H1 (cell line): ENCODE results near the gene AIM2. TPM values are rescaled to one million over a fixed set of nuclear protein-coding genes. Genes with fewer than 3 reads are reported as not detected.

Source experiments
- CTCF ChIA-PET: fragments of 300-600 bp; sonication (Branson Sonifier 250); formaldehyde crosslinking; loops from one replicate; lab custom pipeline; 2021; ENCODE audit not compliant: partially characterized antibody; lab: Charles Lee
- POLR2A ChIA-PET: fragments of 300-600 bp; sonication (Branson Sonifier 250); formaldehyde crosslinking; loops from one replicate; lab custom pipeline; 2021; ENCODE audit warnings: inconsistent platforms; ENCODE audit not compliant: partially characterized antibody; lab: Charles Lee
- DNase-seq, 2 experiments: peaks; one replicate each; pipeline versions ENCODE4 v3.0.0 to v3.0.0-alpha.2; 2010 to 2022; ENCODE audit warnings: low spot score in 2 of 2, low read depth in 1 of 2, mixed read lengths in 1 of 2
- FAIRE-seq: peaks from 2 replicates; lab custom pipeline; 2011; peaks lifted over from hg19 to GRCh38; lab: Jason Lieb, UNC
- H2AFZ ChIP-seq: 2 replicates; pipeline ENCODE4 v1.8.1; 2012; ENCODE audit warnings: low read length, inconsistent platforms
- H2AK5ac ChIP-seq: 2 replicates; pipeline ENCODE4 v1.6.1; 2013; ENCODE audit warnings: low read depth, low read length
- H2BK120ac ChIP-seq: replicated peaks from 2 replicates; pipeline ENCODE3; 2013; ENCODE audit warnings: low read depth, low read length, inconsistent platforms
- H2BK12ac ChIP-seq: 2 replicates; pipeline ENCODE4 v1.6.1; 2013; ENCODE audit warnings: low read depth, low read length
- H2BK15ac ChIP-seq: 2 replicates; pipeline ENCODE4 v1.6.1; 2013; ENCODE audit warnings: low read length
- H2BK20ac ChIP-seq: 2 replicates; pipeline ENCODE4 v1.6.1; 2013; ENCODE audit warnings: low read length
- H2BK5ac ChIP-seq: 2 replicates; pipeline ENCODE4 v1.6.1; 2013; ENCODE audit warnings: low read depth, low read length
- H3K14ac ChIP-seq: 2 replicates; pipeline ENCODE4 v1.6.1; 2013; ENCODE audit warnings: inconsistent platforms; ENCODE audit not compliant: insufficient read length
- H3K18ac ChIP-seq: 2 replicates; pipeline ENCODE4 v1.6.1; 2013; ENCODE audit warnings: low read length; ENCODE audit errors: extremely low read depth
- H3K23ac ChIP-seq: 2 replicates; pipeline ENCODE4 v1.6.1; 2013; ENCODE audit warnings: inconsistent platforms; ENCODE audit not compliant: insufficient read length
- H3K23me2 ChIP-seq: 2 replicates; pipeline ENCODE4 v1.6.1; 2013; ENCODE audit warnings: low read depth, low read length
- H3K27ac ChIP-seq: 2 replicates; pipeline ENCODE4 v1.6.1; 2011; ENCODE audit warnings: low read depth, low read length, inconsistent platforms
- H3K27me3 ChIP-seq, 4 experiments: replicated peaks in 1 of 4; 1 replicate in 1 of 4; 2 replicates in 3 of 4; pipeline versions ENCODE4 v1.6.1 to v1.8.1; 2011 to 2013; ENCODE audit warnings: low read length in 3 of 4, mild to moderate bottlenecking in 3 of 4, inconsistent platforms in 2 of 4, mixed read lengths in 2 of 4, moderate library complexity in 1 of 4; ENCODE audit not compliant: control insufficient read depth in 3 of 4, insufficient read depth in 3 of 4; ENCODE audit errors: extremely low read depth in 1 of 4
- H3K36me3 ChIP-seq, 4 experiments: 2 replicates each; pipeline versions ENCODE4 v1.6.1 to v1.8.1; 2011 to 2013; ENCODE audit warnings: mild to moderate bottlenecking in 4 of 4, low read length in 3 of 4, moderate library complexity in 2 of 4, control low read depth in 1 of 4, inconsistent platforms in 1 of 4; ENCODE audit not compliant: insufficient read depth in 4 of 4, control insufficient read depth in 2 of 4
- H3K4ac ChIP-seq: replicated peaks from 2 replicates; pipeline ENCODE3; 2013; ENCODE audit warnings: low read length, low read depth, mixed read lengths, inconsistent platforms; ENCODE audit not compliant: insufficient read length
- H3K4me1 ChIP-seq, 4 experiments: replicated peaks in 1 of 4; 1 replicate in 1 of 4; 2 replicates in 3 of 4; pipeline versions ENCODE4 v1.6.1 to v1.8.1; 2011 to 2013; ENCODE audit warnings: low read length in 3 of 4, inconsistent platforms in 2 of 4, mixed read lengths in 1 of 4; ENCODE audit not compliant: insufficient read depth in 4 of 4, control insufficient read depth in 3 of 4
- H3K4me2 ChIP-seq, 2 experiments: 2 replicates each; pipeline versions ENCODE4 v1.6.1 to v1.8.1; 2011 to 2013; ENCODE audit warnings: low read depth in 2 of 2, low read length in 2 of 2, control low read depth in 1 of 2, inconsistent platforms in 1 of 2, mild to moderate bottlenecking in 1 of 2; ENCODE audit not compliant: insufficient read depth in 1 of 2
- H3K4me3 ChIP-seq, 4 experiments: fragments of 200-600, 300-600 bp in 1 of 4; sonication (generic), shearing (Covaris generic), sonication (Bioruptor Twin) in 1 of 4; 2 replicates each; pipeline versions ENCODE4 v1.5.1 to v1.8.1; 2011 to 2016; ENCODE audit warnings: low read length in 4 of 4, low read depth in 3 of 4, control low read depth in 2 of 4, inconsistent platforms in 2 of 4, mild to moderate bottlenecking in 2 of 4, mixed read lengths in 1 of 4, moderate library complexity in 1 of 4; ENCODE audit not compliant: insufficient read depth in 2 of 4; ENCODE audit errors: extremely low read depth in 1 of 4
- H3K56ac ChIP-seq: replicated peaks from 2 replicates; pipeline ENCODE3; 2013; ENCODE audit warnings: low read depth, mild to moderate bottlenecking, mixed read lengths, low read length, inconsistent platforms; ENCODE audit not compliant: insufficient read length
- H3K79me1 ChIP-seq: 2 replicates; pipeline ENCODE4 v1.6.1; 2013; ENCODE audit warnings: low read depth, low read length, control low read depth
- H3K79me2 ChIP-seq, 2 experiments: 2 replicates each; pipeline versions ENCODE4 v1.6.1 to v1.8.1; 2012 to 2013; ENCODE audit warnings: low read length in 2 of 2, mild to moderate bottlenecking in 2 of 2, inconsistent platforms in 1 of 2; ENCODE audit not compliant: insufficient read depth in 2 of 2, control insufficient read depth in 1 of 2
- H3K9ac ChIP-seq, 4 experiments: replicated peaks in 1 of 4; 1 replicate in 1 of 4; 2 replicates in 3 of 4; pipeline versions ENCODE4 v1.6.1 to v1.8.1; 2011 to 2013; ENCODE audit warnings: low read depth in 3 of 4, low read length in 3 of 4, control low read depth in 2 of 4, mild to moderate bottlenecking in 2 of 4, moderate library complexity in 2 of 4, inconsistent platforms in 1 of 4; ENCODE audit errors: extremely low read depth in 1 of 4
- H3K9me3 ChIP-seq, 2 experiments: 2 replicates each; pipeline versions ENCODE4 v1.6.1 to v1.8.1; 2012 to 2013; ENCODE audit warnings: mild to moderate bottlenecking in 2 of 2, moderate library complexity in 2 of 2, control low read depth in 1 of 2, inconsistent platforms in 1 of 2, low read depth in 1 of 2, low read length in 1 of 2, mixed read lengths in 1 of 2; ENCODE audit not compliant: insufficient read depth in 2 of 2
- H4K20me1 ChIP-seq, 2 experiments: replicated peaks in 1 of 2; 2 replicates each; pipeline versions ENCODE3 to v1.8.1; 2011 to 2013; ENCODE audit warnings: inconsistent platforms in 2 of 2, low read length in 2 of 2, mild to moderate bottlenecking in 1 of 2; ENCODE audit not compliant: insufficient read depth in 2 of 2, control insufficient read depth in 1 of 2
- H4K5ac ChIP-seq: 2 replicates; pipeline ENCODE4 v1.6.1; 2013; ENCODE audit warnings: low read length, low read depth, mixed read lengths, inconsistent platforms; ENCODE audit not compliant: insufficient read length
- H4K8ac ChIP-seq: 2 replicates; pipeline ENCODE4 v1.8.0; 2013; ENCODE audit warnings: mild to moderate bottlenecking, moderate library complexity, low read length, inconsistent platforms; ENCODE audit not compliant: insufficient read depth; ENCODE audit errors: extremely low read depth
- H4K91ac ChIP-seq: replicated peaks from 2 replicates; pipeline ENCODE3; 2013; ENCODE audit warnings: low read length, mixed read lengths, inconsistent platforms; ENCODE audit not compliant: insufficient read length
- BRCA1 ChIP-seq: IDR thresholded peaks from 2 replicates; pipeline ENCODE4 v1.6.1; 2012; ENCODE audit warnings: low read depth, low read length, improper control_type of control experiment
- CEBPB ChIP-seq: IDR thresholded peaks from 2 replicates; pipeline ENCODE4 v1.6.1; 2012; ENCODE audit warnings: low read depth, low read length
- CHD1 ChIP-seq: IDR thresholded peaks from 2 replicates; pipeline ENCODE4 v1.6.1; 2012; ENCODE audit warnings: low read depth, low read length, improper control_type of control experiment
- GTF2F1 ChIP-seq: IDR thresholded peaks from 2 replicates; pipeline ENCODE4 v1.6.1; 2012; ENCODE audit warnings: low read depth, low read length, improper control_type of control experiment, borderline replicate concordance
- KDM1A ChIP-seq: fragments of 200-600, 300-600 bp; sonication (generic); IDR thresholded peaks from 2 replicates; pipeline ENCODE4 v1.7.1; 2016; ENCODE audit warnings: mild to moderate bottlenecking, low read length, borderline replicate concordance
- POLR2AphosphoS5 ChIP-seq: IDR thresholded peaks from 2 replicates; pipeline ENCODE4 v1.6.1; 2011; ENCODE audit warnings: low read depth, low read length
- POU5F1 ChIP-seq: IDR thresholded peaks from 2 replicates; pipeline ENCODE4 v1.6.1; 2011; ENCODE audit warnings: low read depth, mild to moderate bottlenecking, low read length, moderate library complexity
- RBBP5 ChIP-seq: IDR thresholded peaks from 2 replicates; pipeline ENCODE4 v1.7.1; 2012; ENCODE audit warnings: low read depth, mild to moderate bottlenecking, inconsistent platforms, low read length, moderate library complexity, borderline replicate concordance
- RFX5 ChIP-seq: IDR thresholded peaks from 2 replicates; pipeline ENCODE4 v1.6.1; 2011; ENCODE audit warnings: low read depth, low read length, improper control_type of control experiment, borderline replicate concordance
- SIN3A ChIP-seq, 2 experiments: IDR thresholded peaks in 1 of 2; conservative IDR thresholded peaks in 1 of 2; 2 replicates each; pipeline ENCODE4 v1.6.1; 2011 to 2012; ENCODE audit warnings: low read length in 2 of 2, improper control_type of control experiment in 1 of 2, low read depth in 1 of 2, mild to moderate bottlenecking in 1 of 2
- SP2 ChIP-seq: IDR thresholded peaks from 2 replicates; pipeline ENCODE4 v1.6.1; 2012; ENCODE audit warnings: mild to moderate bottlenecking, low read length, inconsistent platforms
- TCF12 ChIP-seq: IDR thresholded peaks from 2 replicates; pipeline ENCODE4 v1.6.1; 2011; ENCODE audit warnings: low read depth, mild to moderate bottlenecking, low read length
- TEAD4 ChIP-seq: IDR thresholded peaks from 2 replicates; pipeline ENCODE4 v1.6.1; 2012; ENCODE audit warnings: low read depth, low read length, inconsistent platforms, mixed read lengths
- WGBS, 2 experiments: shearing (Covaris generic) in 1 of 2; methylation state at CpG; one replicate each; pipeline versions ENCODE4 v1.1.6 to v1.1.7; 2013 to 2015; ENCODE audit warnings: low lambda C conversion rate in 2 of 2, mixed read lengths in 2 of 2, inconsistent platforms in 1 of 2, low coverage in 1 of 2, missing lambda C conversion rate in 1 of 2; ENCODE audit not compliant: insufficient replicate concordance in 2 of 2, insufficient coverage in 1 of 2, insufficient read length in 1 of 2; ENCODE audit errors: extremely low coverage in 1 of 2, missing lambda C conversion rate in 1 of 2; 5-methylcytosine and 5-hydroxymethylcytosine counted together
- polyA plus RNA-seq, 7 experiments: library from polyadenylated mRNA; depleted of rRNA in 3 of 7; stranded (reverse) in 5 of 7; unstranded in 2 of 7; fragments of >200 nt in 5 of 7; fragments of 200-250 nt in 2 of 7; gene quantifications; 1 replicate in 5 of 7; 2 replicates in 1 of 7; 4 replicates in 1 of 7; pipeline versions ENCODE4 v1.2.1 to v1.2.3, GENCODE V29; 2011 to 2013; ENCODE audit warnings: missing spikeins in 2 of 7, mixed read lengths in 2 of 7
- total RNA-seq: library from RNA; stranded (reverse); fragmentation: NEBNext Ultra II Directional; extraction: Animal tissue kit (Norgen Biotek cat#: 25700); gene quantifications from 2 replicates; pipeline ENCODE4 v1.2.1, GENCODE V29; 2021

AIM2 gene
- total and polyA plus RNA-seq, 2 of the 8 experiments (the other 6 are each of a cell fraction or from before 2014, with no cell fraction given): 0.21 to 2.1 TPM

DNA sequence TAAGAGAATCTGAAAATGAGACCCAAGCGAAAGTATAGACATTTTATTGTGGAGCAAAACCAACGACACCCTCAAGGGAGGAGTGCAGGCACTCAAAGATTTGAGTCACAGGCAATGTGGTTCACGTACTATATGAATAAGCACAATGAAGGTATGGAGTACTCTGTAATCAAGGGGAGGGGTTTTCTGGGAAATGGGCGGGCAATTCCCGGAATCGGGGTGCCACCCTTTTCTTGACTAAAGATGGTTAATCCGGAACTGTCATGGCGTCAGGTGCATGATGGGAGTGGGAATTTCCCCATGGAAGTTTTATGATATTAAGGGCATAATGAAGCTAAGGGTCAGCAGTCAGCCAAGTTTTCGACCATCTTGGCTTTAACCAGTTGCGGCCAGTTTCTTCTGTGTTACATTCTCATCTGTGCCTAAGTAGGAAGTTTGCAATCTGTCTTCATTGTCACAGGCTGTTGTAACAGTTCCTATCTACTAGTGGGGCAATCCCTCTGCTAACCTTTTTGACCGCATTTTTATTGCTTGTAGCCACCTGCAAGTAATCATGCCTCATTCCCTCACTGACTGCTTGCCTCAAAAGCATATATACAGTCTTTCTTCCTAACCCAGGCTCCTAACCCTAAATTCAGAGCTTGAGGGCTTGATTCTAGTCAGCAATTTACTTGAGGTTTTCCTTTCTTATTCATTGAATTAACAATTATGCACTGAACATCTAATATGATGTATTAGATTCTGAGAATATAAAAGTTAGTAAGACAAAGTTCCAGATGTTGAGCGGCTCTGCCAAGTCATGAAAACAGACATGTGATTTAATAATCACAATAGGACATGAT lies 775 bp upstream of the AIM2 start:
- no peak overlapping the region for H2AFZ ChIP-seq
- no peaks in the 10 kb centered on the region for H3K79me2 ChIP-seq
- POLR2A ChIA-PET: no interaction called here
- H2BK120ac ChIP-seq: no peak overlapping the region
- no peak overlapping the region for H3K4ac ChIP-seq
- H3K4me2 ChIP-seq: no peak overlapping the region
- no peak overlapping the region for H3K56ac ChIP-seq
- H4K8ac ChIP-seq: no peak overlapping the region
- H3K14ac ChIP-seq: no peak overlapping the region
- H2BK15ac ChIP-seq: no peak overlapping the region
- H3K23ac ChIP-seq: no peak overlapping the region
- no peak overlapping the region for H2BK20ac ChIP-seq
- no peak overlapping the region for H3K9ac ChIP-seq
- no peaks in the 10 kb centered on the region for H3K36me3 ChIP-seq
- no peaks in the 10 kb centered on the region for H4K20me1 ChIP-seq
- H3K9me3 ChIP-seq: no peaks in the 10 kb centered on the region
- no peak overlapping the region for H4K5ac ChIP-seq
- H3K4me1 ChIP-seq: no peaks in the 10 kb centered on the region
- FAIRE-seq (no peak), DNase-seq (no peak)
- 91% methylated on average over 12 of the region's 12 CpGs; no CpG with 5 or more reads in 1 of the 2 experiments for WGBS, 2 experiments
- no peak overlapping the region for H4K91ac ChIP-seq
- no peak overlapping the region for H3K18ac ChIP-seq
- no peaks in the 10 kb centered on the region for H3K79me1 ChIP-seq
- H3K27me3 ChIP-seq: no peaks in the 10 kb centered on the region; a peak in 1 of 7 replicates
- no peaks in the 10 kb centered on the region for H3K23me2 ChIP-seq
- no peak overlapping the region for H2BK12ac ChIP-seq
- CTCF ChIA-PET: interaction anchor here (0.9 to 4.4 kb wide), 3 partner anchors 12 to 570 kb away, joined by 3 to 23 read pairs (median 5); no protein-coding TSS in a partner anchor
- no peak overlapping the region for H3K27ac ChIP-seq
- H2BK5ac ChIP-seq: no peak overlapping the region
- no peak overlapping the region for H2AK5ac ChIP-seq
- no peak overlapping the region for H3K4me3 ChIP-seq
- TF ChIP-seq POLR2AphosphoS5 (no peak), BRCA1 (no peak), TCF12 (no peak), TEAD4 (no peak), GTF2F1 (no peak), SP2 (no peak), CHD1 (no peak), KDM1A (no peak), SIN3A (conservative IDR thresholded peaks at IDR 0.05 in 1 of 2, IDR thresholded peaks at IDR 0.05 in 1 of 2; ENCODE audit: low read depth in 1 of 2, low read length in 2 of 2) (no peak), CEBPB (no peak), POU5F1 (no peak), RFX5 (no peak), RBBP5 (no peak)
